Activated CD4-positive, CD25-positive, alpha-beta regulatory T cell treated with anti-CD3 and anti-CD28 coated beads, Interleukin-2, amount 50 U/mL, for 72 hours (primary cell): ENCODE data around the gene DDRGK1.

Experiments
- DNase-seq: peaks from one replicate; pipeline ENCODE4 v3.0.0; 2021

DDRGK1 gene

GRCh38 chr20:3180319-3180718, 24.2 kb downstream of the DDRGK1 start:
- DNase-seq = no peak

GRCh38 chr20:3177746-3178485, 26.6 kb downstream of the DDRGK1 start:
- no peak for DNase-seq

GRCh38 chr20:3175270-3175669, 29.2 kb downstream of the DDRGK1 start:
- DNase-seq = no peak

GRCh38 chr20:3174442-3175261, 29.8 kb downstream of the DDRGK1 start:
- no peak for DNase-seq

GRCh38 chr20:3173610-3174441, 30.7 kb downstream of the DDRGK1 start:
- peak; percentile 89 for DNase-seq

GRCh38 chr20:3172933-3173609, 31.4 kb downstream of the DDRGK1 start, which contains the start of gene LZTS3:
Gene LZTS3 (minus strand): TSS chr20:3173549. CDS start chr20:3167163, 6,386 bp downstream.
- peak; percentile 68 for DNase-seq

- DNase-seq = no peak
These were observed 32.2 kb downstream of the DDRGK1 start for GRCh38 chr20:3172126-3172932.

- no peak for DNase-seq
These were observed 32.9 kb downstream of the DDRGK1 start for GRCh38 chr20:3171391-3172125.

- no peak for DNase-seq
These were observed 35.5 kb downstream of the DDRGK1 start for GRCh38 chr20:3168829-3169590.

- no peak for DNase-seq
These were observed 36.2 kb downstream of the DDRGK1 start for GRCh38 chr20:3168079-3168828.

- no peak for DNase-seq
These were observed 36.8 kb downstream of the DDRGK1 start for GRCh38 chr20:3167738-3168078.

- no peak for DNase-seq
These were observed 37.6 kb downstream of the DDRGK1 start for GRCh38 chr20:3166913-3167342.

GRCh38 chr20:3166338-3166912, 38.1 kb downstream of the DDRGK1 start:
- no peak for DNase-seq

- no peak for DNase-seq
These were observed 38.8 kb downstream of the DDRGK1 start for GRCh38 chr20:3165473-3166337.

GRCh38 chr20:3164763-3165410, 39.6 kb downstream of the DDRGK1 start:
- DNase-seq = no peak

GRCh38 chr20:3164043-3164762, 40.3 kb downstream of the DDRGK1 start:
- no peak for DNase-seq
